ENCODE results near the gene SAXO2.
"Not testable (repeated sequence)": the region's sequence is repeated elsewhere in the genome, so short reads cannot be mapped to it uniquely, and the experiment has no call there.

Gene SAXO2

DNA sequence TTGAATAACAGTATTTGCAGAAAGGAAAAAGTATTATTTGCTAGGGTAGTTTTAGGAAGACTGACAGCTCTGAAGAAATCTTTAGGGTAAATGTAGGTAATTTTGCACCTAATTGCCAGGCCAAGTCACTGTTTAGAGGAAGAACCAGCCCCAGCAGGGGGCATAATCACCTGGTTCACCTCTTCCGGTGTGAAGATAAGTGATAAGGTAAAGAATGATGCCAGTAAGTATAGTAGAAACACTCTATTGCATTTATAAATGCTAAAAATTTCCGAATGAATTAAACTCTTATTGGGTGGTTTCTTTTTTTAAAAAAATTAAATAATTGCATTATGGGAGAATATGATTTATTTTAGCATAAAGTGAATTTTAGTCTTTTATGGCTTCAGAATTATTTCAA is 21.8 kb downstream of the SAXO2 start:
- not testable (repeated sequence) for DNase-seq (ENCODE audit: low spot score); H3K79me1 ChIP-seq (ENCODE audit: low read depth, low read length); H3K27me3 ChIP-seq (ENCODE audit: control insufficient read depth in 3 of 3, insufficient read depth in 3 of 3, low read depth in 1 of 3, low read length in 3 of 3); H4K8ac ChIP-seq (ENCODE audit: low read depth, low read length); H3K4me3 ChIP-seq (ENCODE audit: low read length in 2 of 2); H3K14ac ChIP-seq (ENCODE audit: low read length); H3K4ac ChIP-seq (ENCODE audit: low read length); H3K4me1 ChIP-seq (ENCODE audit: control insufficient read depth in 2 of 2, insufficient read depth in 1 of 2, low read depth in 1 of 2, low read length in 2 of 2); H3K36me3 ChIP-seq (replicated peaks in 1 of 2; ENCODE audit: control insufficient read depth in 2 of 2, insufficient read depth in 2 of 2, low read length in 2 of 2); H2AK5ac ChIP-seq (ENCODE audit: low read depth, low read length); H2AFZ ChIP-seq (ENCODE audit: low read length); H3K18ac ChIP-seq (ENCODE audit: low read length); H3K23ac ChIP-seq (ENCODE audit: low read depth, low read length, poor library complexity); H3K9ac ChIP-seq (ENCODE audit: low read depth, low read length, poor library complexity); H3K4me2 ChIP-seq (ENCODE audit: insufficient read depth, low read length, poor library complexity, severe bottlenecking); H3K9me3 ChIP-seq (replicated peaks in 1 of 2; ENCODE audit: control insufficient read depth in 2 of 2, insufficient read depth in 1 of 2, low read depth in 1 of 2, low read length in 2 of 2); H4K91ac ChIP-seq (ENCODE audit: low read depth, low read length, poor library complexity); H2BK15ac ChIP-seq (ENCODE audit: low read length); H3K27ac ChIP-seq (replicated peaks; ENCODE audit: low read length); H2BK120ac ChIP-seq (ENCODE audit: low read depth, low read length); H2BK12ac ChIP-seq (ENCODE audit: low read length); H2BK5ac ChIP-seq (ENCODE audit: low read length)
- no CpG with 5 or more reads among the region's 2 CpGs for WGBS, 2 donors (ENCODE audit: extremely low coverage in 2 of 2, insufficient read length in 2 of 2, insufficient replicate concordance in 1 of 2)

GRCh38 chr15:82286475-82286874 is 23.9 kb downstream of the SAXO2 start:
- H2BK15ac ChIP-seq (ENCODE audit: low read length); H3K9me3 ChIP-seq (replicated peaks in 1 of 2; ENCODE audit: control insufficient read depth in 2 of 2, insufficient read depth in 1 of 2, low read depth in 1 of 2, low read length in 2 of 2); H3K14ac ChIP-seq (ENCODE audit: low read length); H3K79me1 ChIP-seq (ENCODE audit: low read depth, low read length); H3K27ac ChIP-seq (replicated peaks; ENCODE audit: low read length); H2AFZ ChIP-seq (ENCODE audit: low read length); H3K4me3 ChIP-seq (ENCODE audit: low read length in 2 of 2); H3K23ac ChIP-seq (ENCODE audit: low read depth, low read length, poor library complexity); H3K4me1 ChIP-seq (ENCODE audit: control insufficient read depth in 2 of 2, insufficient read depth in 1 of 2, low read depth in 1 of 2, low read length in 2 of 2); H3K36me3 ChIP-seq (replicated peaks in 1 of 2; ENCODE audit: control insufficient read depth in 2 of 2, insufficient read depth in 2 of 2, low read length in 2 of 2); H3K4ac ChIP-seq (ENCODE audit: low read length); H3K27me3 ChIP-seq (ENCODE audit: control insufficient read depth in 3 of 3, insufficient read depth in 3 of 3, low read depth in 1 of 3, low read length in 3 of 3); H4K8ac ChIP-seq (ENCODE audit: low read depth, low read length); H2BK5ac ChIP-seq (ENCODE audit: low read length); H3K9ac ChIP-seq (ENCODE audit: low read depth, low read length, poor library complexity); DNase-seq (ENCODE audit: low spot score); H4K91ac ChIP-seq (ENCODE audit: low read depth, low read length, poor library complexity); H3K18ac ChIP-seq (ENCODE audit: low read length); H3K4me2 ChIP-seq (ENCODE audit: insufficient read depth, low read length, poor library complexity, severe bottlenecking); H2BK12ac ChIP-seq (ENCODE audit: low read length); H2AK5ac ChIP-seq (ENCODE audit: low read depth, low read length); H2BK120ac ChIP-seq (ENCODE audit: low read depth, low read length): not testable (repeated sequence)
- no CpG with 5 or more reads among the region's 4 CpGs for WGBS, 2 donors (ENCODE audit: extremely low coverage in 2 of 2, insufficient read length in 2 of 2, insufficient replicate concordance in 1 of 2)

DNA sequence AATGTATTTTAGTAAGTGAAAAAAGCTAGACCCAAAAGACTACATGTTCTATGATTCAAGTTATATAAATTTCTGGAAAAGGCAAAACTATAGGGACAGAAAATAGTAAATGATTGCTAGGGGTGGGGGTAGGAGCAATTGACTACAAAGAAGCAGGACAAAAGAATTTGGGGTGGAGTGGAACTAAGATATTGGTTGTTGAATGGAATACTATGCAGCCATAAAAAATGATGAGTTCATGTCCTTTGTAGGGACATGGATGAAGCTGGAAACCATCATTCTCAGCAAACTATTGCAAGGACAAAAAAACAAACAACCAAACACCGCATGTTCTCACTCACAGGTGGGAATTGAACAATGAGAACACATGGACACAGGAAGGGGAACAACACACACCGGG is 25.6 kb downstream of the SAXO2 start:
- H2AFZ ChIP-seq (ENCODE audit: low read length); H3K4me2 ChIP-seq (ENCODE audit: insufficient read depth, low read length, poor library complexity, severe bottlenecking); H3K27me3 ChIP-seq (ENCODE audit: control insufficient read depth in 3 of 3, insufficient read depth in 3 of 3, low read depth in 1 of 3, low read length in 3 of 3); H3K9me3 ChIP-seq (replicated peaks in 1 of 2; ENCODE audit: control insufficient read depth in 2 of 2, insufficient read depth in 1 of 2, low read depth in 1 of 2, low read length in 2 of 2); H3K36me3 ChIP-seq (replicated peaks in 1 of 2; ENCODE audit: control insufficient read depth in 2 of 2, insufficient read depth in 2 of 2, low read length in 2 of 2); H4K91ac ChIP-seq (ENCODE audit: low read depth, low read length, poor library complexity); H3K4me1 ChIP-seq (ENCODE audit: control insufficient read depth in 2 of 2, insufficient read depth in 1 of 2, low read depth in 1 of 2, low read length in 2 of 2); H3K9ac ChIP-seq (ENCODE audit: low read depth, low read length, poor library complexity); H3K23ac ChIP-seq (ENCODE audit: low read depth, low read length, poor library complexity); H3K14ac ChIP-seq (ENCODE audit: low read length); H2BK15ac ChIP-seq (ENCODE audit: low read length); H2BK120ac ChIP-seq (ENCODE audit: low read depth, low read length); H2BK12ac ChIP-seq (ENCODE audit: low read length); H3K4me3 ChIP-seq (ENCODE audit: low read length in 2 of 2); H3K4ac ChIP-seq (ENCODE audit: low read length); H3K18ac ChIP-seq (ENCODE audit: low read length); DNase-seq (ENCODE audit: low spot score); H2AK5ac ChIP-seq (ENCODE audit: low read depth, low read length); H3K79me1 ChIP-seq (ENCODE audit: low read depth, low read length); H2BK5ac ChIP-seq (ENCODE audit: low read length); H3K27ac ChIP-seq (replicated peaks; ENCODE audit: low read length); H4K8ac ChIP-seq (ENCODE audit: low read depth, low read length): not testable (repeated sequence)
- no CpG with 5 or more reads among the region's 2 CpGs for WGBS, 2 donors (ENCODE audit: extremely low coverage in 2 of 2, insufficient read length in 2 of 2, insufficient replicate concordance in 1 of 2)

DNA sequence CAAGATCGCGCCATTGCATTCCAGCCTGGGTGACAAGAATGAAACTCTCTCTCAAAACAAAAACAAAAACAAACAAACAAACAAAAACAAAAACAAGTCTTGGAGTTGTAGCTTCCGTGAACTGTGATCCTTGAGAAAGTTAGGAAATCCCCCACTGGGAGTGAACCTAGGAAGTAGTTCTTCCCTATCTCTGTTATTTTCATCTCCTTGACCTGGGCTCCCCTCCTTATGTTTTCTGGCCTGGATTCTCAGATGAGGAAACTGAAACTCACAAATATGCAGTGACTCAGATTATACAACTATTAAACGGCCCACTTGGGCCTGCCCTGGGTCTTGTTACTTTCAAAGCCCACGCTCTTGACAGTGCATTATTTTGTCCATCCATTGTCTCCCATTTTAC is 29.7 kb downstream of the SAXO2 start:
- Histone ChIP-seq H2BK5ac (ENCODE audit: low read length) (no peak overlapping the region), H3K4ac (ENCODE audit: low read length) (no peak overlapping the region), H3K23ac (ENCODE audit: low read depth, low read length, poor library complexity) (no peak overlapping the region), H2BK12ac (ENCODE audit: low read length) (no peak overlapping the region), H3K36me3 (replicated peaks in 1 of 2; ENCODE audit: control insufficient read depth in 2 of 2, insufficient read depth in 2 of 2, low read length in 2 of 2) (no peaks in the 10 kb centered on the region), H2BK15ac (ENCODE audit: low read length) (no peak overlapping the region), H3K4me3 (ENCODE audit: low read length in 2 of 2) (no peak overlapping the region), H2AK5ac (ENCODE audit: low read depth, low read length) (no peak overlapping the region), H3K27ac (replicated peaks; ENCODE audit: low read length) (no peak overlapping the region), H4K91ac (ENCODE audit: low read depth, low read length, poor library complexity) (no peak overlapping the region), H3K4me1 (ENCODE audit: control insufficient read depth in 2 of 2, insufficient read depth in 1 of 2, low read depth in 1 of 2, low read length in 2 of 2) (peaks cover 0 to 2% of the 10 kb centered on the region in 2 donors), H3K9ac (ENCODE audit: low read depth, low read length, poor library complexity) (no peak overlapping the region), H3K18ac (ENCODE audit: low read length) (no peak overlapping the region), H3K27me3 (ENCODE audit: control insufficient read depth in 3 of 3, insufficient read depth in 3 of 3, low read depth in 1 of 3, low read length in 3 of 3) (no peaks in the 10 kb centered on the region), H3K14ac (ENCODE audit: low read length) (no peak overlapping the region), H3K4me2 (ENCODE audit: insufficient read depth, low read length, poor library complexity, severe bottlenecking) (no peak overlapping the region), H3K79me1 (ENCODE audit: low read depth, low read length) (no peaks in the 10 kb centered on the region), H2AFZ (ENCODE audit: low read length) (no peak overlapping the region), H4K8ac (ENCODE audit: low read depth, low read length) (no peak overlapping the region), H2BK120ac (ENCODE audit: low read depth, low read length) (no peak overlapping the region), H3K9me3 (replicated peaks in 1 of 2; ENCODE audit: control insufficient read depth in 2 of 2, insufficient read depth in 1 of 2, low read depth in 1 of 2, low read length in 2 of 2) (no peaks in the 10 kb centered on the region)
- WGBS, 2 donors (ENCODE audit: extremely low coverage in 2 of 2, insufficient read length in 2 of 2, insufficient replicate concordance in 1 of 2) = no CpG with 5 or more reads among the region's 5 CpGs
- no peak for DNase-seq (ENCODE audit: low spot score)

Measured in neuronal stem cell (in vitro differentiated cells).